Stomach (tissue), 4 donors: ENCODE data around the gene MRPL19.

Experiments used
- CTCF ChIP-seq, 7 experiments: fragments of 450-650 bp in 4 of 7; fragments of 200-600 bp in 3 of 7; sonication (generic) in 3 of 7; IDR thresholded peaks; one replicate each; pipeline ENCODE4 v1.5.1; 2016 to 2019; ENCODE audit warnings: antibody characterized with exemption in 7 of 7, control low read depth in 2 of 7, mild to moderate bottlenecking in 1 of 7
- EP300 ChIP-seq: sonication (generic); formaldehyde crosslinking; IDR thresholded peaks from one replicate; pipeline ENCODE4 v1.6.1; 2017; ENCODE audit warnings: antibody characterized with exemption
- POLR2A ChIP-seq, 4 donors: fragments of 450-650 bp; IDR thresholded peaks; one replicate each; pipeline ENCODE4 v1.6.1; 2016; ENCODE audit warnings: antibody characterized with exemption in 4 of 4, control low read depth in 2 of 4, mild to moderate bottlenecking in 1 of 4, moderate library complexity in 1 of 4
- POLR2AphosphoS5 ChIP-seq, 3 donors: sonication (generic); formaldehyde crosslinking; IDR thresholded peaks; one replicate each; pipeline ENCODE4 v1.6.1; 2016; ENCODE audit warnings: antibody characterized with exemption in 3 of 3

- no peak for TF ChIP-seq CTCF (IDR thresholded peaks at IDR 0.05)
- TF ChIP-seq POLR2AphosphoS5 (IDR thresholded peaks at IDR 0.05): no peak
- TF ChIP-seq POLR2A (IDR thresholded peaks at IDR 0.05): no peak
- TF ChIP-seq EP300: no peak
Measured at GRCh38 chr2:75612108-75612861, 34.3 kb upstream of the MRPL19 start.
